Astrocyte (in vitro differentiated cells and primary cell): ENCODE measurements around the gene GPR21.

Experiments used
- EZH2 ChIP-seq: IDR thresholded peaks from 2 replicates; pipeline ENCODE4 v1.6.1; 2012; ENCODE audit warnings: mild to moderate bottlenecking, low read length, inconsistent platforms; ENCODE audit not compliant: insufficient read depth
- TF ChIP-seq, protein P1 (sequence below): IDR thresholded peaks from 2 replicates; pipeline ENCODE4 v1.5.1; 2011; ENCODE audit warnings: low read depth, mild to moderate bottlenecking, inconsistent platforms, low read length, moderate library complexity; ENCODE audit not compliant: insufficient read depth

GRCh38 chr9:123028136-123028535 lies 5.3 kb upstream of the GPR21 start:
- TF ChIP-seq, protein P1, sequence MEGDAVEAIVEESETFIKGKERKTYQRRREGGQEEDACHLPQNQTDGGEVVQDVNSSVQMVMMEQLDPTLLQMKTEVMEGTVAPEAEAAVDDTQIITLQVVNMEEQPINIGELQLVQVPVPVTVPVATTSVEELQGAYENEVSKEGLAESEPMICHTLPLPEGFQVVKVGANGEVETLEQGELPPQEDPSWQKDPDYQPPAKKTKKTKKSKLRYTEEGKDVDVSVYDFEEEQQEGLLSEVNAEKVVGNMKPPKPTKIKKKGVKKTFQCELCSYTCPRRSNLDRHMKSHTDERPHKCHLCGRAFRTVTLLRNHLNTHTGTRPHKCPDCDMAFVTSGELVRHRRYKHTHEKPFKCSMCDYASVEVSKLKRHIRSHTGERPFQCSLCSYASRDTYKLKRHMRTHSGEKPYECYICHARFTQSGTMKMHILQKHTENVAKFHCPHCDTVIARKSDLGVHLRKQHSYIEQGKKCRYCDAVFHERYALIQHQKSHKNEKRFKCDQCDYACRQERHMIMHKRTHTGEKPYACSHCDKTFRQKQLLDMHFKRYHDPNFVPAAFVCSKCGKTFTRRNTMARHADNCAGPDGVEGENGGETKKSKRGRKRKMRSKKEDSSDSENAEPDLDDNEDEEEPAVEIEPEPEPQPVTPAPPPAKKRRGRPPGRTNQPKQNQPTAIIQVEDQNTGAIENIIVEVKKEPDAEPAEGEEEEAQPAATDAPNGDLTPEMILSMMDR: no peak
- TF ChIP-seq EZH2: no peak
